Astrocyte (in vitro differentiated cells and primary cell): Measurements from ENCODE around the gene METTL26. TPM values are rescaled to one million over a fixed set of nuclear protein-coding genes. Genes with fewer than 3 reads are reported as not detected.

Source experiments
- DNase-seq: peaks from one replicate; pipeline ENCODE4 v3.0.0-alpha.2; 2010; ENCODE audit warnings: low read depth
- FAIRE-seq: peaks from 2 replicates; lab custom pipeline; 2011; peaks lifted over from hg19 to GRCh38; lab: Jason Lieb, UNC
- H2AFZ ChIP-seq: 2 replicates; pipeline ENCODE4 v1.6.0; 2012; ENCODE audit warnings: low read depth, low read length, inconsistent platforms
- H3K27ac ChIP-seq: 2 replicates; pipeline ENCODE4 v1.5.1; 2011; ENCODE audit warnings: low read depth, low read length, inconsistent platforms
- H3K27me3 ChIP-seq: 2 replicates; pipeline ENCODE4 v1.6.0; 2011; ENCODE audit warnings: low read length, inconsistent platforms; ENCODE audit not compliant: insufficient read depth
- H3K36me3 ChIP-seq: 2 replicates; pipeline ENCODE4 v1.5.1; 2011; ENCODE audit warnings: low read length, inconsistent platforms; ENCODE audit not compliant: insufficient read depth
- H3K4me1 ChIP-seq: 2 replicates; pipeline ENCODE4 v1.5.1; 2011; ENCODE audit warnings: low read length, inconsistent platforms; ENCODE audit not compliant: insufficient read depth
- H3K4me2 ChIP-seq: 2 replicates; pipeline ENCODE4 v1.6.0; 2012; ENCODE audit warnings: low read length, inconsistent platforms
- H3K4me3 ChIP-seq: 2 replicates; pipeline ENCODE4 v1.5.1; 2011; ENCODE audit warnings: low read depth, mild to moderate bottlenecking, low read length, inconsistent platforms; ENCODE audit not compliant: insufficient read depth
- H3K79me2 ChIP-seq: 2 replicates; pipeline ENCODE4 v1.6.0; 2012; ENCODE audit warnings: mild to moderate bottlenecking, low read length, inconsistent platforms; ENCODE audit not compliant: insufficient read depth
- H3K9ac ChIP-seq: 2 replicates; pipeline ENCODE4 v1.6.0; 2012; ENCODE audit warnings: mild to moderate bottlenecking, low read length, inconsistent platforms
- H3K9me3 ChIP-seq: 2 replicates; pipeline ENCODE4 v1.5.1; 2012; ENCODE audit warnings: low read depth, mild to moderate bottlenecking, low read length, inconsistent platforms; ENCODE audit not compliant: insufficient read depth
- H4K20me1 ChIP-seq: 2 replicates; pipeline ENCODE4 v1.6.0; 2012; ENCODE audit warnings: low read length, inconsistent platforms; ENCODE audit not compliant: insufficient read depth
- H3K27ac Mint-ChIP-seq: one replicate; pipeline ENCODE4 v1.8.0; 2021; ENCODE audit warnings: mild to moderate bottlenecking, mixed read lengths; ENCODE audit not compliant: unreplicated experiment
- H3K27me3 Mint-ChIP-seq: one replicate; pipeline ENCODE4 v1.8.0; 2021; ENCODE audit warnings: low read depth, mixed read lengths; ENCODE audit not compliant: unreplicated experiment
- H3K36me3 Mint-ChIP-seq: one replicate; pipeline ENCODE4 v1.8.0; 2021; ENCODE audit warnings: low read depth, mixed read lengths; ENCODE audit not compliant: unreplicated experiment
- H3K4me1 Mint-ChIP-seq: one replicate; pipeline ENCODE4 v1.8.0; 2021; ENCODE audit warnings: low read depth, mixed read lengths; ENCODE audit not compliant: unreplicated experiment
- H3K4me3 Mint-ChIP-seq: one replicate; pipeline ENCODE4 v1.8.0; 2021; ENCODE audit warnings: mild to moderate bottlenecking, moderate library complexity, mixed read lengths; ENCODE audit not compliant: unreplicated experiment
- H3K9me3 Mint-ChIP-seq: one replicate; pipeline ENCODE4 v1.8.0; 2021; ENCODE audit warnings: mild to moderate bottlenecking, mixed read lengths; ENCODE audit not compliant: unreplicated experiment
- EZH2 ChIP-seq: IDR thresholded peaks from 2 replicates; pipeline ENCODE4 v1.6.1; 2012; ENCODE audit warnings: mild to moderate bottlenecking, low read length, inconsistent platforms; ENCODE audit not compliant: insufficient read depth
- total RNA-seq: library from RNA; stranded (reverse); gene quantifications from 2 replicates; pipeline ENCODE4 v1.2.1, GENCODE V29; 2021
- TF ChIP-seq, protein P1 (sequence below): IDR thresholded peaks from 2 replicates; pipeline ENCODE4 v1.5.1; 2011; ENCODE audit warnings: low read depth, mild to moderate bottlenecking, inconsistent platforms, low read length, moderate library complexity; ENCODE audit not compliant: insufficient read depth

The METTL26 gene
- total RNA-seq, 1 donor from 2014 or later: 56.4 TPM

DNA sequence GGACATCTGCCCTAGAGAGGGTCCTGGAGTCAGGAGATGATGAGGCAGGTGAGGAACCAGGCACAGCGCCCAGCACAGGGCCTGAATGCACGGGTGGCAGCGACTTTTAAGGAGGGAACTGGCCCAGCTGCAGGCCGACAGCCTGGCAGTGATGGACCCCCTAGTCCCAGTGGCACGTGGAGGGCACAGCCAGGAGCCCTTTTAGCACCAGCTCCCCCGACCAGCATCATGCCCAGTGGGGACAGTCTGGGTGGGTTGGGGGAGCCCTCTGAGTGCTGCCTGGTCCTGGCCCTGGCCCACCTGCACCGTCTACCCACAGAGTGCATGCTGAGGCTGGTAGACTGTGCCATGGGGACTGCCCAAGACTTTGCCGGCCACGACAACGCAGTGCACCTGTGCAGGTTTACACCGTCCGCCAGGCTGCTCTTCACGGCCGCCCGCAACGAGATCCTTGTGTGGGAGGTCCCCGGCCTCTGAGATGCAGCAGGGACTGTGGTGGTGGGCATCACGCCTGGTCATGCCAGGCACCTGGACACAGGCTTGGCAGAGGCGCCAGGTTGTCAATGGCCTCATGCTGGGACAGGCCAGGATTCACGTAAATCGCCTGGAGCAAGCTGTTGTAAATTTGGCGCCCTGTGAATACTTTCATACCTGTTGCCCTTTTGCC is 31.1 kb upstream of the METTL26 start:
- Histone ChIP-seq H2AFZ (peak overlapping the region; percentile 51), H3K27ac (no peak overlapping the region), H3K36me3 (no peaks in the 10 kb centered on the region), H4K20me1 (peaks cover 24% of the 10 kb centered on the region), H3K9ac (peak overlapping the region; percentile 94), H3K79me2 (peaks cover 35% of the 10 kb centered on the region), H3K4me2 (peak overlapping the region; percentile 85), H3K4me3 (peak overlapping the region; percentile 80), H3K4me1 (peaks cover 5% of the 10 kb centered on the region), H3K27me3 (no peaks in the 10 kb centered on the region), H3K9me3 (no peaks in the 10 kb centered on the region)
- DNase-seq (no peak), FAIRE-seq (no peak)
- Mint-ChIP-seq H3K36me3 (peaks cover 2% of the 10 kb centered on the region), H3K4me3 (peak overlapping the region; percentile 54), H3K4me1 (no peaks in the 10 kb centered on the region), H3K27ac (no peak overlapping the region), H3K27me3 (no peaks in the 10 kb centered on the region), H3K9me3 (no peaks in the 10 kb centered on the region)
- TF ChIP-seq, protein P1, sequence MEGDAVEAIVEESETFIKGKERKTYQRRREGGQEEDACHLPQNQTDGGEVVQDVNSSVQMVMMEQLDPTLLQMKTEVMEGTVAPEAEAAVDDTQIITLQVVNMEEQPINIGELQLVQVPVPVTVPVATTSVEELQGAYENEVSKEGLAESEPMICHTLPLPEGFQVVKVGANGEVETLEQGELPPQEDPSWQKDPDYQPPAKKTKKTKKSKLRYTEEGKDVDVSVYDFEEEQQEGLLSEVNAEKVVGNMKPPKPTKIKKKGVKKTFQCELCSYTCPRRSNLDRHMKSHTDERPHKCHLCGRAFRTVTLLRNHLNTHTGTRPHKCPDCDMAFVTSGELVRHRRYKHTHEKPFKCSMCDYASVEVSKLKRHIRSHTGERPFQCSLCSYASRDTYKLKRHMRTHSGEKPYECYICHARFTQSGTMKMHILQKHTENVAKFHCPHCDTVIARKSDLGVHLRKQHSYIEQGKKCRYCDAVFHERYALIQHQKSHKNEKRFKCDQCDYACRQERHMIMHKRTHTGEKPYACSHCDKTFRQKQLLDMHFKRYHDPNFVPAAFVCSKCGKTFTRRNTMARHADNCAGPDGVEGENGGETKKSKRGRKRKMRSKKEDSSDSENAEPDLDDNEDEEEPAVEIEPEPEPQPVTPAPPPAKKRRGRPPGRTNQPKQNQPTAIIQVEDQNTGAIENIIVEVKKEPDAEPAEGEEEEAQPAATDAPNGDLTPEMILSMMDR: no peak
- no peak for TF ChIP-seq EZH2

DNA sequence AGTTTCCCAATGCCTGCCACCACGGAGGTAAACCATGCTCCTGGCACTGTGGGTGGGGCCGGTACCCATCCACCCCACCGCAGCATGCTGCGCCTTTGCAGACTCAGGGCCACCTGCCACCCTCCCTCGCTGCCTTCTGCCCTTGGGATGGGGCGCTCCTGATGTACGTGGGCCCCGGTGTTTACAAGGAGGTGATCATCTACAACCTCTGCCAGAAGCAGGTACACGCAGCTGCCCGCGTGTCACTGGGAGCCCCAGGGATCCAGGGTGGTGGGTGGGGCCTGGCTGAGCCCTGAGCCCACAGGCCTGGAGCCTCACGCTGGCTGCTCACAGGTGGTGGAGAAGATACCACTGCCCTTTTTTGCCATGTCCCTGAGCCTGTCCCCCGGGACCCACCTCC is 30.5 kb upstream of the METTL26 start:
- Mint-ChIP-seq H3K27ac (no peak overlapping the region), H3K27me3 (no peaks in the 10 kb centered on the region), H3K4me1 (no peaks in the 10 kb centered on the region), H3K36me3 (peaks cover 2% of the 10 kb centered on the region), H3K9me3 (no peaks in the 10 kb centered on the region), H3K4me3 (no peak overlapping the region)
- Histone ChIP-seq H3K9me3 (no peaks in the 10 kb centered on the region), H4K20me1 (peaks cover 22% of the 10 kb centered on the region), H3K27ac (no peak overlapping the region), H3K4me1 (peaks cover 5% of the 10 kb centered on the region), H3K36me3 (no peaks in the 10 kb centered on the region), H3K79me2 (peaks cover 35% of the 10 kb centered on the region), H3K27me3 (no peaks in the 10 kb centered on the region), H3K9ac (no peak overlapping the region), H3K4me2 (no peak overlapping the region), H3K4me3 (no peak overlapping the region), H2AFZ (no peak overlapping the region)
- TF ChIP-seq EZH2: no peak
- TF ChIP-seq, protein P1: no peak
- FAIRE-seq (no peak), DNase-seq (no peak)

DNA sequence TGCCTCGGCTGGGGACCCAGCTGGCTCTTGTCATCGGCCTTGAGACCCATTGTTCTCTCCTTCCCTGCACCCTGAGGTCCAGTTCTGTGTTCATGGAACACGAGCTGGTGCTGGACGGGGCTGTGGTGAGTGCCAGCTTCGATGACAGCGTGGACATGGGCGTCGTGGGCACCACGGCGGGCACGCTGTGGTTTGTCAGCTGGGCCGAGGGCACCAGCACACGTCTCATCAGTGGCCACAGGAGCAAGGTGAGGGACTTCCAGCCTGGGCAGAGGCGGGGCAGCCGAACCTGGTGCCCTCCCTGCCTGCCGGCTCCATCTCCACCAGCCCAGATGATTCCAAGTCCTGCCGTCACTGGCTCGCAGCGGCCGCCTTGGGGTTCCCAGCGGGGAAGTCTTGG is 26.5 kb upstream of the METTL26 start:
- Histone ChIP-seq H3K4me2 (no peak overlapping the region), H3K4me1 (no peaks in the 10 kb centered on the region), H3K9me3 (no peaks in the 10 kb centered on the region), H3K36me3 (no peaks in the 10 kb centered on the region), H3K27me3 (no peaks in the 10 kb centered on the region), H4K20me1 (no peaks in the 10 kb centered on the region), H3K79me2 (no peaks in the 10 kb centered on the region), H3K9ac (no peak overlapping the region), H3K4me3 (no peak overlapping the region), H3K27ac (no peak overlapping the region), H2AFZ (no peak overlapping the region)
- TF ChIP-seq, protein P1: no peak
- TF ChIP-seq EZH2: no peak
- H3K9me3 Mint-ChIP-seq: no peaks in the 10 kb centered on the region
- no peaks in the 10 kb centered on the region for H3K27me3 Mint-ChIP-seq
- peaks cover 2% of the 10 kb centered on the region for H3K36me3 Mint-ChIP-seq
- FAIRE-seq (no peak), DNase-seq (no peak)
- H3K27ac Mint-ChIP-seq: no peak overlapping the region
- H3K4me3 Mint-ChIP-seq: no peak overlapping the region
- H3K4me1 Mint-ChIP-seq: no peaks in the 10 kb centered on the region
